Measurements from ENCODE around the gene HRC. TPM values are rescaled to one million over a fixed set of nuclear protein-coding genes. Genes with fewer than 3 reads are reported as not detected.
A peak's percentile ranks its signal among the peaks of the same experiment; 100 is the strongest.

HRC gene
- polyA plus RNA-seq, 5 donors, result 8.7 to 13.7 (median 9.8) TPM

DNA sequence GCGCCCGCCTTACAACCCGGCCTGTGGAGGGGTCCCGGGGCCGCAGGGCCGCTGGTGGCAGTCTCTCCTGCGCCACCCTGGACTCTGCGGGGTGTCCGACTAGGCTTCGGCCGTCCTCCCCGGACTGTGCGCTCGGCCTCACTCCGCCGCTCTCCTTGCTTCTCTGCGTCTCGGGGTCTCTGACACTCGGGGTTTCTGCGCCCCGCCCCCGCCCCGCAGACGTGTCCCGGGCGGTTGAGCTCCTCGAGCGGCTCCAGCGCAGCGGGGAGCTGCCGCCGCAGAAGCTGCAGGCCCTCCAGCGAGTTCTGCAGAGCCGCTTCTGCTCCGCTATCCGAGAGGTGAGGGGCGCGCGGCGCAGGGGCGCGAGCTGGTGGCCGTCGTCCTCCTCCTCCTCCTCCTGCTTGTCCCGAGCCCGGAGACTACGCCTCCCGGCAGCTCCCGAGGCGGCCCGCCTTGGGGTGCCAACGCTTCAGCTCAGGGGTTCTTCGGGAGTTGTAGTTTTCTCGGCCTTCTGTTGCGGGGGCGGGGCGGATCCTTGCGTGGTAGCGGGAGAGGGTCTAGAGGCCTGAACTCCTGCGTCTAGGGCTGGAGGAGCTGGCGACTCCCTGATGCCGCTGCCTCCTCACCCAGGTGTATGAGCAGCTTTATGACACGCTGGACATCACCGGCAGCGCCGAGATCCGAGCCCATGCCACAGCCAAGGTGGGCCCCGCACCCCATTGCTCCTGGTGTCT is 40.4 kb downstream of the HRC start:
- peak; percentile 54 to 64 for DNase-seq

DNA sequence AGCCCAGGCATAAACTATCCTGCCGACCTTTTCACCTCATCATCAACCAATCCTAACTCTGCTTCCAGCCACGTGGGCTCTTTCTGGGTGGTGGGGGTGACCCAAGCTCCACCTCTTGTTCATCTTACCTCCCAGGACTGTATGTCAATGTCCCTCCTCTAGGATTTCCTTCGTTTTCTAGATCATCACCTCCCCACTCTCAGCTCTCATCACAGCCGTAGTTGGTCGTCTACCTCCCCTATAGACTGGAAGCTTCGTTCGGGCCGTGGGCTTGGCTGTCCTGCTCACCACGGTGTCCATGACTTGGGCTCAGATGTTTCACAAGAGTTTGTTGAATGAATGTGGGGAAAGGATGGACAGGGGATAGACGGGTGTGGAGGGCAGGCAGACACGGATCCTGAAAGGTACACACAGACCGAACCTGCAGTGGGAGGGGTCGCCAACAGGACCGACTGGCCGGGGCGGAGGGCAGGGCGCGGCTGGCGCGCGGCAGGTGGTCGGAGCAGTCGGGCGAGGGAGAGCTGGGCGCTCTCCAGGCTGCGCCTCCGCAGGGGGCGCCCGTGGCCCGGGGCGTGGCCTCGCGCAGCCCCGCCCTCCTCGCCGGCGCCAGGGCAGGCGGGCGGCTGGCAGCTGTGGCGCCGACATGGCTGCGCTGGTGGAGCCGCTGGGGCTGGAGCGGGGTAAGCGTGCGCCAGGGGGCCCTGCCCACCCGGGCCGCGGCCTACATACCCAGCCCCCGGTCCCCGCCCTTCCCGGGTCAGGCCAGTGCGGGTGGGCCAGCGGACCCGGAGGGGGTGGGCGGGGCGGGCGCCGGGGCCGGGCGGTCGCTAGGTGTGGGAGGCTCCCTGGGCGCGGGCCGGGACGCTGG is 41.2 kb downstream of the HRC start, which contains the start of gene LIN7B:
LIN7B (plus strand) TSS at position 609 of the 868 bp plus-strand sequence; CDS start at position 644, 35 bp downstream.
- peak; percentile 57 to 71 for DNase-seq

DNA sequence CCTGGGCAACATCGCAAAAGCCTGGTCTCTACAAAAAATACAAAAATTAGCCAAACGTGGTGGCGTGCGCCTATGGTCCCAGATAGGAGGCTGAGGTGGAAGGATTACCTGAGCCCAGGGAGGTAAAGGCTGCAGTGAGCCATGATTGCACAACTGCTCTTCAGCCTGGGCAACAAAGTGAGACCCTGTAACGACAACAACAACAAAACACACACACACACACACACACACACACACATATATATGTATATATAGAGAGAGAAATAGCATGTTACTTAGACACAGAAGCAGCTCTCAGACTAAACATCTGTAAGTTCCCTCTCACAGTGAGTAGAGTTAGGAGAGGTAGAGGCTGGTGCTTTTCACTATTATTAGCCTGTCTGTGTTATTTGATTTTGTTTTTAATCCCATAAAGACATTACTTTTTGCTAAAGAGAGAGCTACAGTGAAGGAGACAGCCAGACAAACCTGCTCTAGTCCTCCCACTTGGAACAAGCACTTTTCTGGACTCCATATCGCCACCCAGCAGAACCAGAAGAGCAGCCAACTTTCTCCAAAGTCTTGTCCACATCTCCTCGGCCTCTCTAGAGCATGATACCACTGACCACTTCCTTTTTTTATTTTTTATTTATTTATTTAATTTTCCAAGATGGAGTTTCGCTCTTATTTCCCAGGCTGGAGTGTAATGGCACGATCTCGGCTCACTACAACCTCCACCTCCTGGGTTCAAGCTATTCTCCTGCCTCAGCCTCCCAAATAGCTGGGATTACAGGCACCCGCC is 43.8 kb downstream of the HRC start:
- no peak for DNase-seq

DNA sequence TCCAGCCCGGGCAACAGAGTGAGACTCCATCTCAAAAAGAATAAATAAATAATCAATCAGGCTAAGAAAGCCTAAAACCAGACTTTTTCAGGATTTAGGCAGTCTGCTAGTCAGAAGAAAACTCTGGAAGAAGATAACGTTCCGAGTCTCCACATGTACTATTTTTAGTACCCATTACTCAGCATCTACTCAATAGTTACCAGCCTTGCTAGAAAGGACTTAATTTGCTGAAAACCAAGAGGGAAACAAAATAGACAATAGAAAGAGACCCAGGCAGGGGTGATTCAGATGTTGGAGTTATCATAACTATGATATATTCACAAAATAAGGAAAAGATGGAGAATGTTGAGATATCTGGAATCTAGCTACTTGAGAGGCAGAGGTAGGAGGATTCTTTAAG is 44.6 kb downstream of the HRC start:
- no peak for DNase-seq

DNA sequence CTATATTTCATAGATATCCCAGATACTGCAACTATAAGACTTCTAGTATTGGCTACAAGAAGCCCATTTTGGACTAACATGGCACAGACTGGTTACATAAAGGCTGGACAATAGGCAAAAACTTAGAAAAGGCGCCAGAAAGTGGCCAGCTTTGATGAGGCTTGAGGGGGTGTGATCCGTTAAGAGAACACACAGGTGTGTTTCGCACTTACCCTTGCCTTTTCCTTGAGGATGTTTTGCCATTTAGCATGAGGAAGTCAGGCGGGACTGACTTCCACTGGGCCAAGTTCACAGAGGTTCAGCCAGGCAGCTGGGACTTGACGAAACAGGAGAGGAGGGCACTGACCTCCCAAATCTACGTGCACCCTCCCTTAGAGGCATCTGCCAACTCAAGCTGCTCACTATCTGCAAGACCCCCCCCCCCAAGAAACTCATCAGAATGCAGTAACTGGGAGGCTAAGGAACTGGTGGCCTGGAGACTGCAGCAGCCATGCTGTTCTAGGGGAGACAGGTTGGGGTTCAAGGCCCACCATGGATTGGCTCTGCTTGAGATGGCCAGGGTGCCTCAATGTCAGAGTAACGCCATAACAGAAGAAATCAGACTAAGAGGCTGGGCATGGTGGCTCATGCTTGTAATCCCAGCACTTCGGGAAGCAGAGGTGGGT is 45.5 kb downstream of the HRC start:
- no peak for DNase-seq

DNA sequence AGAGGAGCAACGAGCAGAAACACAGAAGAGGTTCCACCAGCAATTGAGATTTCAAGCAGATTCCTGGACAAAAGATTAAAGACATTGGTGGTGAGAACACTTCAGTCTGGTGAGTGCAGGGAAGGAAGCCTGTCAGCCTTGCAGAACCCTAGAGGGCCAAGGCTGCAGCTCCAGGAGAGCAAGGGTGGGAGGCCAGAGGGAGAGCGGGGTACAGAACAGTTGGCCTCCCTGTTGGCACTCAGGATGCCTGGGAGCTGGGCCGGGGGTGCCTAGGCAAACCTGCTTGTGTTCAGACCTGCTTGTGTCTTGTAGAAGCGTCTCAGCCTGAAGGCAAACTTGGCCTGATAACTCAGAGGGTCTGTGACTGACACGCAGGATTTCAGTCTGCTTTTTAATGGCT is 46.1 kb downstream of the HRC start:
- no peak for DNase-seq

DNA sequence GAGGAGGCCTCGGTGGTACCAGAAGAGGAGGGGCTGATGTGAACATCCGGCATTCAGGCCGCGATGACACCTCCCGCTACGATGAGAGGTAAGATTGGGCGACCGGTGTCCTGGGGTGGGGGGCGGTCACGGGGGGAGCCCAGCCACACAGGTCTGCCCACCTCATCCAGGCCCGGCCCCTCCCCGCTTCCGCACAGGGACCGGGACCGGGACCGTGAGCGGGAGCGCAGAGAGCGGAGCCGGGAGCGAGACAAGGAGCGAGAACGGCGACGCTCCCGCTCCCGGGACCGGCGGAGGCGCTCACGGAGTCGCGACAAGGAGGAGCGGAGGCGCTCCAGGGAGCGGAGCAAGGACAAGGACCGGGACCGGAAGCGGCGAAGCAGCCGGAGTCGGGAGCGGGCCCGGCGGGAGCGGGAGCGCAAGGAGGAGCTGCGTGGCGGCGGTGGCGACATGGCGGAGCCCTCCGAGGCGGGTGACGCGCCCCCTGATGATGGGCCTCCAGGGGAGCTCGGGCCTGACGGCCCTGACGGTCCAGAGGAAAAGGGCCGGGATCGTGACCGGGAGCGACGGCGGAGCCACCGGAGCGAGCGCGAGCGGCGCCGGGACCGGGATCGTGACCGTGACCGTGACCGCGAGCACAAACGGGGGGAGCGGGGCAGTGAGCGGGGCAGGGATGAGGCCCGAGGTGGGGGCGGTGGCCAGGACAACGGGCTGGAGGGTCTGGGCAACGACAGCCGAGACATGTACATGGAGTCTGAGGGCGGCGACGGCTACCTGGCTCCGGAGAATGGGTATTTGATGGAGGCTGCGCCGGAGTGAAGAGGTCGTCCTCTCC is 47.4 kb downstream of the HRC start:
- no peak for DNase-seq

DNA sequence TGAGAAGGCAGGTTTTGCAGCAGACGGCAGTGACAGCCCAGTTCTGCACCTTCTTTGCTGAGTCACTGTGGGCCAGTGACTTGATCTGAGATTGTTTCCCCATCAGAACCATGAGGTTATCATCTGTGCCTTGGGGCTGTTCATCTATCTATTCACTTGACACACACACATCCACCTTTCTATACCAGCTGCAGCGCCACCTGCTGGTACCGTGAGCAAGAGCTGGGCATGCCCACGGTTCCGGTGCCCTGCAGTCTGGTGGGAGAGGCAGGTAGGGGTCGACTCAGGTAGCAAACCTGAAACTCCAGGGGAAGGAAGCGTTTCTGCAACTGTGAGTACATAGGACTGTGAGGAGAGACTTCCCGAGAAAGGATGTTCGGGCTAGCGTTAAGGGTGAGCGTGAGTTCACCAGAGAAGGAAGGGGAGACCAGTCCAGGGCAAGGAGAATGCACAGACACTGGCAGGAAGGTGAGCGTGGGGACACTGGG is 48.5 kb downstream of the HRC start:
- DNase-seq, result no peak

DNA sequence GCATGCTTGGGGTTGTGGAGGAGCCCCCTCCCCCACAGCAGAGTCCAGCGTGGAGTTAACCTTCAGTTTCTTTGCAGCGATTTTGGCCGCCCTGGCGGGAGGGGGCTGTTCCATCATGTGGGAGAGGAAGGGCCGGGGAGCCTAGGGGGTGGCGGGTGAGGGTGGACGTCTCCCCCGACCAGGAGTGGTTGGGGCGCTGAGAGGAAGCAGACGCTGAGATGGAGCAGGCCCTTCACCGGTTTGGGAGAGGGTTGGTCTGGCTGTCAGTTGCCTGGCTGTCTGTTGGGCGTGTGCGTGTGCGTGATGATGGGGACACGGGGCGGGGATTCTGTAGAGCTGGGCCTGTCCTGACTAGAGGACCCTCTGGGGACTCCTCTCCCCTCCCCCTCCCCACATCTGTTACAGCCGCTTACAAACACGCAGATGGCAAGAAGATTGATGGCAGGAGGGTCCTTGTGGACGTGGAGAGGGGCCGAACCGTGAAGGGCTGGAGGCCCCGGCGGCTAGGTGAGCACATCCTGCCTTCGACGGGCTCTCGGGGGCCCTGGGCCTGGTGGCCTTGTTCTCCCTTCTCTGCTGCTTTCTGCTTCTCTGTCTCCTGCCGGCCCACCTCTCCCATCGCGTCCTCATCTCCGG is 50.8 kb downstream of the HRC start:
- no peak for DNase-seq

DNA sequence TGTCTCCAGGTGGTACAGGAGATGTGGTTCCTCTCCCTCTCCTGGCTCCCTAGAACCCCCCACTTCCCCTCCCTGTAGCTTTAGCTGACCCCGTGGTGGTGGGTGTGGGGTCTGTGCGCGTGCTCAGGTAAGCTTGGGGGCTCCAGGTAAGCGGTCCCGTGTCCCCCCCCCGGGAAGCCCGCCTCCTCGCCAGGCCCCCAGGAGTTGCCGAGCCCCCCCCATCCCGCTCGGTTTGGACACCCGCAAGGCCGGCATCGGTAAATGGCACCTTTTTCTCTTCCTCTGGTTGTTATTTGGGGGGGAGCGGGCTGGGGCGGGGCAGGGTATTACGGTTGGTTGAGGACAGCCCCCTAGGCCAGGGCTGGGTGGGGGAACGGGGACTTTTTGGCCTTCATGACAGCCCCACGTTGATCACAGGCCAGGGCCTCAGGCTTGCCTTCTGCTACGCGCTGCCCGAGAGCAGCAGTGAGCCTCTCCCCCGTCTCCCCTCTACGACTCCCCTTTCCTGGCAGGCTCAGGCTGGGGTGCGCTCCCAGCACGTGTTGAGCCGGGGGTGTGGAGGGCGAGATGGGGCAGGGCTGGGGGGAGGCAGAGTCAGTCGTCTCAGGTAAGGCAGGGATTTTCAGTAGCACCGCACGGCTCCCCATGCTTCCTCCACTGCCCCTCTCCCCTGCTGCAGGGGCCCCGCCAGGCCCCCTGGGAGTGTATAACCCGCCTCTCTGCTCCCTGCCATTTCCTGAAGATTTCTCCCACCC is 51.7 kb downstream of the HRC start:
- DNase-seq, result no peak

DNA sequence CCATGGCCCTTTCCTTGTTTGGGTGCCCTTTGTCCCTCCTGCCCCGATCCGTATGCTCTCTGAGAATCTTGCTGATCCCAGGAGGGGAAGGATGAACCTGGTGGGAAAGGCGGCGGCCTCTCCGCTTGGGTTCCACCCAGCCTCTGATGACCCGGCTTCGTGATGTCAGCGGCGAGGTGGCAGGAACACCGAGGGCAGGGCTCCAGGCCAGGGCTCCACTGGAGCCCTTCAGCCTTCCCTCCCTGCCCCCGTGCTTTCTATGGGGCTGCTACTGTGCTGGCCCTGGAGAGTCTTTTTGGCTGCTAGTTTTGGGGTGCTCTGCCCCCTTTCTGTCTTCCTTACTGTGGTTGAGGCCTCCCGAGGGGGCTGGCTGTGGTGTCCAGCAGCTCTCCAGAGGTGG is 52.9 kb downstream of the HRC start:
- DNase-seq, result no peak

Other genes starting within 250 kb of the HRC start
- gene DHDH, start 221.7 kb downstream of the HRC start, polyA plus RNA-seq (ENCODE audit: insufficient read depth in 1 of 5, insufficient read length in 5 of 5, low replicate concordance in 1 of 5), result 1 to 10 TPM in 4 of 5 donors, under 1 TPM in 1; 0.80 to 2.4 (median 1.6) TPM
- gene BAX, start 200.5 kb downstream of the HRC start, polyA plus RNA-seq (ENCODE audit: insufficient read depth in 1 of 5, insufficient read length in 5 of 5, low replicate concordance in 1 of 5), result 10 to 100 TPM; 41.9 to 96.2 (median 62.0) TPM
- gene FTL, start 190.1 kb downstream of the HRC start, polyA plus RNA-seq (ENCODE audit: insufficient read depth in 1 of 5, insufficient read length in 5 of 5, low replicate concordance in 1 of 5), result 1,000 to 10,000 TPM; 1,127 to 1,622 (median 1,142) TPM
- gene GYS1, start 162.1 kb downstream of the HRC start, polyA plus RNA-seq (ENCODE audit: insufficient read depth in 1 of 5, insufficient read length in 5 of 5, low replicate concordance in 1 of 5), result 10 to 100 TPM; 36.9 to 54.5 (median 44.4) TPM
- 10 to 100 TPM; 58.1 to 98.7 (median 76.1) TPM for gene RUVBL2, start 161.5 kb downstream of the HRC start, polyA plus RNA-seq (ENCODE audit: insufficient read depth in 1 of 5, insufficient read length in 5 of 5, low replicate concordance in 1 of 5)
- gene LHB, start 138.3 kb downstream of the HRC start, polyA plus RNA-seq (ENCODE audit: insufficient read depth in 1 of 5, insufficient read length in 5 of 5, low replicate concordance in 1 of 5), result under 1 TPM in 1 of 5 donors, not detected in 4; 0.23 TPM
- gene CGB3, start 131.1 kb downstream of the HRC start, polyA plus RNA-seq (ENCODE audit: insufficient read depth in 1 of 5, insufficient read length in 5 of 5, low replicate concordance in 1 of 5), result not detected
- not detected for gene CGB2, start 123.5 kb downstream of the HRC start, polyA plus RNA-seq (ENCODE audit: insufficient read depth in 1 of 5, insufficient read length in 5 of 5, low replicate concordance in 1 of 5)
- not detected for gene CGB1, start 118.5 kb downstream of the HRC start, polyA plus RNA-seq (ENCODE audit: insufficient read depth in 1 of 5, insufficient read length in 5 of 5, low replicate concordance in 1 of 5)
- under 1 TPM in 2 of 5 donors, not detected in 3; 0.30 to 0.59 TPM for gene CGB5, start 111.5 kb downstream of the HRC start, polyA plus RNA-seq (ENCODE audit: insufficient read depth in 1 of 5, insufficient read length in 5 of 5, low replicate concordance in 1 of 5)
- gene CGB8, start 106.3 kb downstream of the HRC start, polyA plus RNA-seq (ENCODE audit: insufficient read depth in 1 of 5, insufficient read length in 5 of 5, low replicate concordance in 1 of 5), result under 1 TPM in 1 of 5 donors, not detected in 4; 0.31 TPM
- gene CGB7, start 97.6 kb downstream of the HRC start, polyA plus RNA-seq (ENCODE audit: insufficient read depth in 1 of 5, insufficient read length in 5 of 5, low replicate concordance in 1 of 5), result under 1 TPM in 4 of 5 donors, not detected in 1; 0.22 to 0.41 (median 0.35) TPM
- gene NTF4, start 90.6 kb downstream of the HRC start, polyA plus RNA-seq (ENCODE audit: insufficient read depth in 1 of 5, insufficient read length in 5 of 5, low replicate concordance in 1 of 5), result 1 to 10 TPM in 3 of 5 donors, under 1 TPM in 2; 0.31 to 1.6 (median 1.1) TPM
- gene KCNA7, start 82.7 kb downstream of the HRC start, polyA plus RNA-seq (ENCODE audit: insufficient read depth in 1 of 5, insufficient read length in 5 of 5, low replicate concordance in 1 of 5), result under 1 TPM; 0.04 to 0.18 (median 0.06) TPM
- gene SNRNP70, start 69.9 kb downstream of the HRC start, polyA plus RNA-seq (ENCODE audit: insufficient read depth in 1 of 5, insufficient read length in 5 of 5, low replicate concordance in 1 of 5), result 100 to 1,000 TPM; 292 to 376 (median 365) TPM
- 10 to 100 TPM in 2 of 5 donors, 1 to 10 TPM in 3; 6.4 to 14.5 (median 8.3) TPM for gene LIN7B, start 41.0 kb downstream of the HRC start, polyA plus RNA-seq (ENCODE audit: insufficient read depth in 1 of 5, insufficient read length in 5 of 5, low replicate concordance in 1 of 5)
- under 1 TPM in 3 of 5 donors, not detected in 2; 0.24 to 0.39 (median 0.28) TPM for gene C19orf73, start 36.3 kb downstream of the HRC start, polyA plus RNA-seq (ENCODE audit: insufficient read depth in 1 of 5, insufficient read length in 5 of 5, low replicate concordance in 1 of 5)
- 10 to 100 TPM in 1 of 5 donors, 1 to 10 TPM in 4; 4.7 to 10.4 (median 7.1) TPM for gene PPFIA3, start 35.9 kb downstream of the HRC start, polyA plus RNA-seq (ENCODE audit: insufficient read depth in 1 of 5, insufficient read length in 5 of 5, low replicate concordance in 1 of 5)
- gene TRPM4, start 2.4 kb upstream of the HRC start, polyA plus RNA-seq (ENCODE audit: insufficient read depth in 1 of 5, insufficient read length in 5 of 5, low replicate concordance in 1 of 5), result 10 to 100 TPM; 11.5 to 31.7 (median 24.9) TPM
- 1 to 10 TPM; 2.7 to 5.3 (median 3.9) TPM for gene SLC6A16, start 169.8 kb upstream of the HRC start, polyA plus RNA-seq (ENCODE audit: insufficient read depth in 1 of 5, insufficient read length in 5 of 5, low replicate concordance in 1 of 5)
- 10 to 100 TPM; 35.1 to 50.8 (median 44.1) TPM for gene CD37, start 180.0 kb upstream of the HRC start, polyA plus RNA-seq (ENCODE audit: insufficient read depth in 1 of 5, insufficient read length in 5 of 5, low replicate concordance in 1 of 5)
- 100 to 1,000 TPM; 105 to 138 (median 117) TPM for gene TEAD2, start 207.0 kb upstream of the HRC start, polyA plus RNA-seq (ENCODE audit: insufficient read depth in 1 of 5, insufficient read length in 5 of 5, low replicate concordance in 1 of 5)
- gene DKKL1, start 208.5 kb upstream of the HRC start, polyA plus RNA-seq (ENCODE audit: insufficient read depth in 1 of 5, insufficient read length in 5 of 5, low replicate concordance in 1 of 5), result 1 to 10 TPM; 2.4 to 5.0 (median 3.6) TPM
- not detected for gene KASH5, start 232.9 kb upstream of the HRC start, polyA plus RNA-seq (ENCODE audit: insufficient read depth in 1 of 5, insufficient read length in 5 of 5, low replicate concordance in 1 of 5)